Stimulated activated CD4-positive, alpha-beta T cell treated with anti-CD3 and anti-CD28 coated beads, Interleukin-12 subunit alpha, Interleukin-12 subunit beta, amount 100 ng/mL, for 48 hours (primary cell): ENCODE results near the gene PTPRN2.

ENCODE experiments used
- DNase-seq, 3 donors: peaks; one replicate each; pipeline ENCODE4 v3.0.0-alpha.2; 2020; ENCODE audit warnings: low read depth in 2 of 3, low spot score in 1 of 3

The PTPRN2 gene

DNA sequence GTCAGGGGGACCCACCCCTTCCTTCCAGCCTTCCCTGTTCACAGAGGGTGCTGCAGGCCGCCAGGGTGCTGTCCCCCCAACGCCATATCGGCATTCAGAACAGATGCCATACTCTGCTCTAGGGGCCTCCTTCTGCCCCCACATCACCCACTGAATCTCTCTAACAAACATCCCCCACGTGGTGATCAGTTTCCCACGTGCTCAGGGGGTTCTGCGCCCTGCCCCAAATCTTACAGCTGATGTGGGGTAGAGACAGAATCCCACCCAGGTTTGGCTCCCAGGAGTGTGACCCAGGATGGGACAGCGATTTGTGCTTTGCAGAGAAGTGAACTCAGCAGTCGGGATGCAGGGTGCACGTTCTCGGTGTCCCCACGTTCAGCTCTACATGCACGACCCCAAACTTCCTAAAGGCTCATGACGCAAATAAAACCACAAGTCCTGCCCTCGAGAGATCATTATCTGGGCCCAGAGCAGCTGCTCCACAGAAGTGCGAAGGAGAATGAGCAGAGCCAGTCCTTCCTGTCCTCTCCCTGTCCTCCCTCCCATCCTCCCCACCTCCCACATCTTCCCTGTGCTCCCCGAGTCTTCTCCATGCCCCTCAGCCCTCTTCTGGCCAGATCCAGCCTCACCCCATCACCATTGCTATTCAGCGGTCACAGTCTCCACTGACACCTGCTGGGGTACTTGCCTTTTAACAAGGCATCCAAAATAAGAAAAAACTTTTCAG lies 827.5 kb downstream of the PTPRN2 start:
- no peak for DNase-seq

- no peak for DNase-seq
These were observed 828.3 kb downstream of the PTPRN2 start for GRCh38 chr7:157759246-157759805.

DNA sequence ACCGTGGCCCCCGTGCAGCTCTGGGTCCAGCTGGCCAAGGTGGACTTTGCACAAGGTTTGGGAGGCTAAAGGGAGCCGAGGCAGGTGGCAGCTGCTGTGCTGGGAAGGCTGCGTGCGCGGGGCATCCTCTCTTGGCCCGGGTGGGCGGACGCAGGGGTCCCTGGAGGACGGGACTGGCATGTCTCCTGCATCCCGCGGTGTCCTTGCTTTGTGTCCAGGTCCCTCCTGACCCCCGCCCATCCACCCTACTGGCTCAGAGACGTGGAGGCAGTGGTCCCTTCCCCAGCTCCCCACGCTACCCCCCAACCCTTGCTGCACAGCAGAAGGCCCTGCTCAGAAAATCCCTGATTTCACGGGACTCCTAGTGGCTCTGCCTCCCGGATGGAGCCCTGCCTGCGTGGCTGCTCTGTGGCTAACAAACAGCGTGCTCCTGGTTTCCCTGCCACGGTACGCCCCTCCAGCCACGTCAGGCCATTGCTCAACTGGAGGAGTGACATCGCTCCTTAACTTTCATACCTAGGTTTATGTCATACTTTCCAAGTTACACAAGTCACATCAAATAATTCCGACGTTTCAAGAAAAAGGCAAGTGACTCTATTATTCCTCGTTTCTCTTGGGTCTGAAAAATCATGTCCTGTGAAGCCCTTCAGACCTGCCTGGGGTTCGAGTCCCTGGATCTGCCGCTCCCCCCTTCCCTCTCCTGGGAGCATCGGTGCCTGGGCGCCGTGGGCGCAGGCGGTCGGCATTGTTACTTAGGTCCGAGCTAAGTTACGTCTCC lies 829.0 kb downstream of the PTPRN2 start:
- DNase-seq = no peak

- no peak for DNase-seq
These were observed 829.7 kb downstream of the PTPRN2 start for GRCh38 chr7:157757776-157758467.

DNA sequence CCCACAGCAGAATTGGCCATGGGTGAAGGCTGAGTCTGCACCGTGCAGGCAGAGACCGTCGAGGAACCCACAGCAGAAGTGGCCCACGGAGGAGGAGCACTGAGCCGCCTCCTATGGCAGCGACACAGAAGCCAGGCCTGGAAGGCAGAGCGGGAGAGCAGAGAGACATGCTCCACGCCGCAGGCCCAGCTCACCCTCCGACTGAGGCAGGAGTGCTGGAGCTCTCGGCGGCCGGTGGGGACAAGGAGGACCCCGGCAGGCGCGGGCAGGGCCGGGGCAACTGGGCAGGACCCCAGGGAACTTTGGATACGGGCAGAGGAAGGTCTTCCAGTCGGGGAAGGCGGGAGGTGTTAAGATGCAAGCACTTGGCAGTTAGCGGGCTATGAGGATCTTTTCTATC lies 830.4 kb downstream of the PTPRN2 start:
- DNase-seq = no peak

- no peak for DNase-seq
These were observed 831.9 kb downstream of the PTPRN2 start for GRCh38 chr7:157755741-157756140.

DNA sequence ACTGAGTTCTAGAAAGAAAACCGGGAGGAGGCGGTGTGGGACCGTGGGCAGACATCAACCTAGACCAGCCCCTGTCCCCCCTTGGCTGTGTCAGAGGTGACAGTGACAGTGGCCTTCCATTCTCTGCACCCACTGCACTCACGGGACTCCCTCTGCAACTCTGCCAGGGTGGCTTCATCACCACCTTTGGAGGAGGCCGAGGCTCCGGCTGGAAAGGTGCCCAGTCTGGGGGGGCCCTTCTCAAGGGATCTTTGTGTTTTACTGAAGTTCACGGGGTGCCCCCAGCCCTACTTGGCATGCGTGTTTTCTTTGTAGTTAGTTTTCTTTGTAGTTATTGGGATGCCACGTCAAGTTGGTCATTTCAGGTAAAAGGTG lies 833.2 kb downstream of the PTPRN2 start:
- no peak for DNase-seq

- DNase-seq = no peak
These were observed 833.8 kb downstream of the PTPRN2 start for GRCh38 chr7:157753713-157754415.

DNA sequence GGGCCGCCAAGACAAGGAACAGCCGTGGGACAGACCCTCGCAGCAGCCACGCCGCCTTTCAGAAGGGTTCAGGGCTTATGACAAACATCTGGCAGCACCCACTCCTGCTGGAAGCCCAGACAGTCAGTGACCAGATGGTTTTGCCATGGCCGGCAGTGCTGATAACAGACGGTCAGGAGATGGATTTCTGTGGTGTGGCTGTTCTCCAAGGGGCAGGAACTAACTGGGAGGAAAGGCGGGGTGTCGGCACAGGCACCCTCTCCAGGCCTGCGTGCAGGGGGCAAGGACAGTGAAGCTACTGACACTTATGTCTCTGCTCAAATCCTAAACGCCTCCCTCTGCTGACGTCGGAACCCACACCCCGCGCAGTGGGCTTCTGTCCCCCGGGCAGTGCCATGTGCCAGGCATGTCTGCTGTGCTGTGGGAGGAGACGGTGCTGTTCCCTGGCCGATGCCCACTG lies 834.8 kb downstream of the PTPRN2 start:
- DNase-seq = no peak

GRCh38 chr7:157751951-157752673 lies 835.5 kb downstream of the PTPRN2 start:
- no peak for DNase-seq

DNA sequence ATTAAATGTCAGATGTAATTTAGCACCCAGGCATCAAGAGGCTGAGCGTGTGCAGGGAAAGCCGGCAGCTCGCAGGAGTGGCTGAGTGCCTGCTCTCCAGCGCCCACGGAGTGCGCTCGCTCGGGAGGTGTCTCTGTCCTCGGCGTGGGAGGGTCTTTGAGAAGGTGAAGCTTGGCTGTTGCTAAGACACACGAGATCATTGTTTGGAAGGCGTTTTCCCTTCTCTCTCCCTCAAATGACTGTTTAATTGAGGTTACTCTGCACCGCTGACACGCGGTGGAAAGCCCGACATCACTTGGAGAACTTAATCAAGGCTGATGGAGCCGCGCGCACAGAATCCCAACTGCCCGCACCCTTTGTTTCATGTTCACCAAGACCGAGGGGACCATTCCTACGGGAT lies 836.2 kb downstream of the PTPRN2 start:
- DNase-seq = no peak

GRCh38 chr7:157750291-157750690 lies 837.3 kb downstream of the PTPRN2 start:
- DNase-seq = no peak

DNA sequence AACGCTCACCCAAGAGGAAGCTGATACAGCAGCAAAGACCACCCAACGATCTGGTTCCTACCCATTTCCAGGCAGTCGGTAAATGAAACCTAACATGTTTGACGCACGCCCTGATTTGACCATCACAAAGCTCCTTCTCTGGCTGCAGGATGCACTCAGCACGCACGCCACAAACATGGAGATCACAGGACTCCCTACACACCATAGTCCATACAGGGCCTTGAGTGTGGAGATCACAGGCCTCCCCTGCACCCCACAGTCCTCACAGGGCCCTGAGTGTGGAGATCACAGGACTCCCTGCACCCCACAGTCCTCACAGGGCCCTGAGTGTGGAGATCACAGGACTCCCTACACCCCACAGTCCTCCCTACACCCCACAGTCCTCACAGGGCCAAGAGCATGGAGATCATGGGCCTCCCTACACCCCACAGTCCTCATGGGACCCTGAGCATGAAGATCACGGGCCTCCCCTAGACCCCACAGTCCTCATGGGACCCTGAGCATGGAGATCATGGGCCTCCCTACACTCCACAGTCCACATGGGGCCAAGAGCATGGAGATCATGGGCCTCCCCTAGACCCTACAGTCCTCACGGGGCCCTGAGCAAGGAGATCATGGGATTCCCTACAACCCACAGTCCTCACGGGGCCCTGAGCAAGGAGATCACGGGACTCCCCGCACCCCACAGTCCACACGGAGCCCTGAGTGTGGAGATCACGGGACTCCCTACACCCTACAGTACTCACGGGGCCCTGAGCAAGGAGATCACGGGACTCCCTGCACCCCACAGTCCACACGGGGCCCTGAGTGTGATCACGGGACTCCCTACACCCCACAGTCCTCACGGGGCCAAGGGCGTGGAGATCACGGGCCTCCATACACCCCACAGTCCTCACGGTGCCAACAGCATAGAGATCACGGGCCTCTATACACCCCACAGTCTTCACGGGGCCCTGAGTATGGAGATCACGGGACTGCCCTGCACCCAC lies 841.6 kb downstream of the PTPRN2 start:
- no peak for DNase-seq

DNA sequence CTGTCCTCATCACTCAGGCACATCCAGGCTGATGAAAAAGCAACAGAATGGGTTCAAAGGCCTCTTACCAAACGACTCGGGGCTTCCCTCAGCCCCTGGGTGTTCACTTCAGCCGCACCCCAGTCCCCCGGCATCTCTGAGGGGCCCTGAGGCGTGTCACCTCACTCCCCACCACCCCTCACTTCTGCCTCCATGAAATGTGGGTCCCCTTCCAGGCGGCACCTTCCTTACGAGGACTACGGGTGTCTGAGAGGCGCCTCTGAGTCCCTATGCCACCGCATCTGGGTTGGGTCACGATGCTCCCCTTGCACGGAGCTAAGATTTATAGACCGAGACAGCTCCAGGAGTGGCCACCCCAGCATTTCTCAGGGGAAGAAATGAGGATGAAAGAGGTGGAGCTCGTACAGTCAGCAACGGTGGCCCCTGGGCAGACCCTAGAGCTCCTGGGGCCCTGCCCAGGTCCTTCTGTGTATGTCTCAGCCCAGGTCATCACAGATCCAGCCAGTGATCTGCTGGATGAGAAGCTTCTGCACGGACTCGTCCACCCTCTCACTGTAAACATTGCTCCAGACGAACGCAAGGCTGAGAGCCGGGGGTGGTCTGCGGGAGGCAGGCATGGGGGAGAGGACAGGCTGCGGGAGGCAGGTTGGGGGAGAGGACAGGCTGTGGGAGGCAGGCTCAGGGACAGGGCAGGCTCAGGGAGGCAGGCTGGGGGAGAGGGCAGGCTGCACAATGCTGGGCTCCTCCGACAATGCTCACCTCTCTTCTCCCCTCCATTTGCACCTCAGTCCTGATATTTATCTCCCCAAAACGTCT lies 842.6 kb downstream of the PTPRN2 start:
- no peak for DNase-seq

GRCh38 chr7:157743781-157744525 lies 843.7 kb downstream of the PTPRN2 start:
- DNase-seq = no peak

DNA sequence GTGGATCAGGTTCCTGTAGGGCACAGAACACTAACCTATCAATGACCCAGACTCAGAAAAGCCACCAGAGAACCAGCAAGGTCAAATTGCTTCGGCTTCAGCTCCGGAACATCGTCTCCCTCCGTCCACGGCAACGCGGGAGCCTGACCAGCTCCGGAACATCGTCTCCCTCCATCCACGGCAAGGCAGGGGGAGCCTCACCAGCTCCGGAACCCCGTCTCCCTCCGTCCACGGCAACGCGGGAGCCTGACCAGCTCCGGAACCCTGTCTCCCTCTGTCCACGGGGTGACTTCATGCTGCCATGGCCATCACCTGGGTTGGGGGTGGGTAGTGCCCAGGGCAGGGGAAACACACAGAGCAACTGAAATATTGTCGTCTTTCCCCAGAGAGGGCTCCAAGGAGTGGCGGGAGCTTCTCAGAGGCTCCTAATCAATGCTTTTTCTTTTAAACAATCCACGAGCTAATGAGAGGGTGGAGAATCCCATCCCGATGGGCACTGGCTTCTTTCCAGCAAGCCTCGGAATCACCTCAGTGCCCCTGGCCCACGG lies 847.3 kb downstream of the PTPRN2 start:
- DNase-seq = no peak

DNA sequence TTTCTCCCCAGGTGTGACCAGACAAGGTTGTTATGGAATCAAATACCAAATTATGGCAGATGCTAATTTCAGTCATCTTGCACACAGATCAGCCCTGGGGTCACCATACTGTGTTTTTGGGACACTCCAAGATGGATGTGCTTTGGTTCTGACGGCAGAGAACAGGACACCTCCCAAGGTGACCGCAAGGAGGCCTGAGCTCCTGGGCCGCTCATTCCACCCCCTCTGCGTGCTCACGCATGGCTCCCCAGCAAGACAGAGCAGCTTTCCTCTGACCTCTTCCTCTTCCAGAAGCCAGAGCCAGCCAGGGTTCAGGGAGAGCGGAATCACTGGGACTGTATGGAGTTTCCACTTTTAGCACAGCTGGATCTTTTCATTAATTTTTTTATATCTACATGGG lies 848.0 kb downstream of the PTPRN2 start:
- DNase-seq = no peak
